Endothelial cell of hepatic sinusoid (primary cell): Measurements from ENCODE around the gene UNCX.
"Not testable (repeated sequence)": the region's sequence is repeated elsewhere in the genome, so short reads cannot be mapped to it uniquely, and the experiment has no call there.

Experiments
- in situ Hi-C: cut with HindIII; loops from 2 replicates; pipeline ENCODE4 v1.10.0; 2017; ENCODE audit warnings: low sequenced_read_pairs

UNCX gene

DNA sequence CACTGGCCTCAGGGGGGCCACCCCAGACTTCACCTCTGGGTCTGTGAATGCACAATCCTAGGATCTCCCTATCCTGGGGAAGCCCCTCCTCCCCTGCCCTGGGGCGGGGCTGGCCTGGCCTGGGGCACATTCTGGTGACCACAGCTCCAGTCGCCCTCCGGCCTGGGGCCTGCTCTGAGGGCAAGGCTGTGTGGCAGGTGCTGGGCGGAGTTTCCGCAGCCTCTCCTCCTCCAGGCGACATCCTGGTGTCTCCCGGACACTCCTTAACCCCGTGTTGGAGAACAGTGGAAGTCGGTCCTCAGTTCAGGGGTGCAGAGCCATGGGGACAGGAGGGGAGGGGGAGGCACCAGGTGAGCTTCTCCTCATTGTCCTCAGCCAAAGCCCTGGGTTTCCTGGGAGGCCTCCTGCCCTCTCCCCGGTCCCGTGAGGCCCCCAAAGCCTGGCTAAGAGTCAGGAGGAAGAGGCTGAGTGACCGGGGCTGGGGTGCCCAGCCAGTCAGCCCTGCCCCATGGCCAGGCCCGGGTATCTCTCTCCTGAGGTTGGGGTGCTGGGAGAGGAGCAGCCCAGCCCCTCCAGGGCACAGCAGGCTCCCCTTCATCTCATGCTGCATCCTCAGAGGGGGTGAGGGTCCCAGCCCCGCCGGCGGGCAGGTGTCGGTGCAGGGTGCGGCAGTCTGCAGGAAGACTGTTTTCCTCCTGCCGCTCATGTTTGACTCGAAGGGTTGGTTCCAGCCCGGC, 22.6 kb downstream of the UNCX start:
- in situ Hi-C loops = no loop called here

GRCh38 chr7:1255817-1256340, 23.2 kb downstream of the UNCX start:
- in situ Hi-C loops = no loop called here

- in situ Hi-C loops = no loop called here
Measured at GRCh38 chr7:1256621-1257020, 23.9 kb downstream of the UNCX start.

GRCh38 chr7:1257221-1257620, 24.5 kb downstream of the UNCX start:
- in situ Hi-C loops = no loop called here

DNA sequence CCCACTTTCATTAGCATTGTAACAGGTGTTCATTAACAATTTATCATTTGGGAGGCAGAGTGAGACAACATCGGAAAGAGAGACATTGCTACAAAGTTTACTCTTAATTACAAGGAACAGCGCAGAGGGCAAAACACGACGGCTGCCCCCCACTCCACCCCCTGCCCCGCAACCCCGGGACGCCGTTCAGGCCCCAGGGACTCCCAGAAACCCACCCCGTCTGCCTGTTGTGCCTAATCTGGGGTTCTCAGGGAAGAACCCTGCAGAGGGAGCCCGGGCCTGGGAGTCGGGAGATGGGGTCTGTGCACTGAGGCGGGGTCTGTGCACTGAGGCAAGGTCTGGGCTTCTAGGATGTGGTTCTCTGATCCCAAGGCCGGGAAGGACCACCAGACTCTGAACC, 25.2 kb downstream of the UNCX start:
- in situ Hi-C loops = no loop called here

DNA sequence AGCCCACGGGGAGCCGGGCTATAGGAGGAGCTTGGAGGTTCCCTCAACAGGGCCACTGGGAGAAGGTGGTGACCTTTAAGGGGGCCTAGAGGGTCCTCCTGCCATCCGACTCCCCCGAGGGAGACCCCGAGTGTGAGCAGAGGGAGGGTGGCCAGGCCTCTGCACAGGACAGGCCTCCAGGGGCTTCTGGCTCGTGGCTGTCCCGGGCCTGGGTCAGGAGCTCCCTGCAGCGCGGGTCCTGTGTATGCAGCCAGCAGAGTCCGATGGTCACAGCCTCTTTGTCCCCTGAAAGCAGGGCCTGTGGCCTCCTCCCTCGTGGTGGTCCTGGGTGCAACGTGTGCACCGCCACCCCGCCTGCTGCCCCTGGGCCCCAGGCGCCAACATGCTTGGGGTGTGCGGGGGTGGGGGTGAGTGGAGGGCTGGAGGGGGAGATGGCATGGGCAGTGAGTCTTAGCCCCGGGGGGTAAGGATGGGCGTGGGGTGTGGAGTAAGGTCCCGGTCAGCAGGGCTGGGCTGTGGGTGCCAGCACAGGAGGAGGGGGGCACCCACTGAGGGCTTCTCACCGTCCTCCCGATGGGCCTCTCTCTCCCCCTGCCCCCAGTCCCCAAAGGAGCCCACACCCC, 27.1 kb downstream of the UNCX start:
- in situ Hi-C loops = no loop called here

DNA sequence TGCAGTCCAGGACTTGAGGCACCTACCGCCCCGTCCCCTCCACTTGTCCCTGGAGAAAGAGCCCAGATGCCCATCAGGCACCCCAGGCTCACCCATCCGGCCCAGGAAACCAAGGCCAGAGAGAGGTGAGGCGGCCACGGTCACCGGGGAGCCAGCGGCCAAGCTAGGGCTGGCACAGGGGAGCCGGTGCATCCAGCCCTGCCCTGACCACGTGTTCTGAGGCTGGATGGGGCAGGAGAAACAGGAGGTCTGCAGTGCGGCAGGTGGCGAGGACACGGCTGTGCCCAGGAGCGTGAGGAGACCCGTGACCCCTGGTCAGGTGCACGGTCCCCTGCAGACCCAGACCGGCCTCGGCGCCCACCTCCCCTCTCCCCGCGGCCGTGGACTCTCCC, 27.6 kb downstream of the UNCX start:
- in situ Hi-C loops = no loop called here

- in situ Hi-C loops = not testable (repeated sequence)
Measured at GRCh38 chr7:1261036-1261435, 28.4 kb downstream of the UNCX start.

GRCh38 chr7:1262441-1262840, 29.8 kb downstream of the UNCX start:
- in situ Hi-C loops = no loop called here

- in situ Hi-C loops = no loop called here
Measured at GRCh38 chr7:1263391-1263951, 30.8 kb downstream of the UNCX start.

- in situ Hi-C loops = no loop called here
Measured at GRCh38 chr7:1264345-1265280, 31.9 kb downstream of the UNCX start.

DNA sequence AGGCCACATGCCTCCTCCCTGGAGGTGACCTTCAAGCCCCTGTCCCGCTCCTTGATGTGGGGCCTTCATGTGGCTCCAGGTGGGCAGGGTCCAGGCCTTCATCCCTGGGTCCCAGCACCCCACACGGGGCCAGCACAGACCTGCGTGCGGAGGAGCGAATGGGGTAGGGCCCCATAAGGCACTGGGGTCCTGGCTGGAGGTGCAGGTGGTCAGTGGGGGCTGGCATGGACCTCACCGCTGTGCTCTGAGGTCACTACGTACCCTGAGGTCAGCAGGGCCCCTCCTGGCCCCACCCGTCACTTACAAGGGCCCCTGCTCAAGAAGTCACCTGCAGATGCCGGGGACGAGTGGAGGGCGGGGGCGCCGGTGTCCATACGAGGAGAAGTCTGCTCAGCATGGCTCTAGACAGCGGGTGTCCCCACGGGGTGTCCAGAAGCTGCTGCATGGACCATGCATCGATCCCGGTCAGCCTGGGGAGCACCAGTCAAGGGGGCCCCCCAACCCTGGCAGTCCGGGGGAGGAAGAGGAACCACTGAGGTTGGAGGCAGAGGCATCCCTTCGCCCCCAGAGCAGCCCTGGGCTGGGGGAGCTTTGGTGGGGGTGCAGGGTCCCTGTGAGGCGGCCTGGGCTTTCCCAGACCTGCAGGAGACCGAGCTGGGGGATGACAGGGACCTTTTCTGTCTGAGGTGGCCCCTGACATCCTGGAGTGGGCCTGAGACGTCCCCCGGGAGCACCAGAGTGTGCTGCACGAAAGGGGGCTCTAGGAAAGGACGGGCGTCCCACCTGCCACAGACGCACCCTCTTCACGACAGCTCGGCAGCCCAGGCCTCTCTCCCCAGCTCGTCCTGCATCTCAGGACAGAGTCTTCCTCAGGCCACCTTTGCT, 34.6 kb downstream of the UNCX start:
- in situ Hi-C loops = no loop called here

GRCh38 chr7:1268076-1268815, 35.6 kb downstream of the UNCX start:
- in situ Hi-C loops = no loop called here

- in situ Hi-C loops = no loop called here
Measured at GRCh38 chr7:1268866-1269265, 36.2 kb downstream of the UNCX start.

- in situ Hi-C loops = no loop called here
Measured at GRCh38 chr7:1269336-1269890, 36.7 kb downstream of the UNCX start.

- in situ Hi-C loops = no loop called here
Measured at GRCh38 chr7:1270181-1270580, 37.5 kb downstream of the UNCX start.

DNA sequence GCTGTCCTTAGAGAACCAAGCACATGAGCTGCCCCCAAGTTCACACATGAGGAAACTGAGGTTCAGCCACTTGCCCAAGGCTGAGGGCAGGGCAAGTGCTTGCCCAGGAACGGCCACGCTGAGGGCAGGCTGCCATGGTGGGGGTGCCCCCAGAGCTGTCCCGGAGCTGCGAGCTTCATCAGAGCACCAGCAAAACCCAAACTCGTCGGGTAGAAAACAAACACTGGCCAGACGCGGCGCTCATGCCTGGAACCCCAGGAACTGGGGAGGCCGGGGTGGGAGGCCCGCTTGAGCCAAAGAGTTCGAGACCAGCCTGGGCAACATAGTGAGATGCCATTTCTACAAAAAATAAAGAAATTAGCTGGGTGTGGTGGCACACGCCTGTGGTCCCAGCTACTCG, 38.4 kb downstream of the UNCX start:
- in situ Hi-C loops = no loop called here

DNA sequence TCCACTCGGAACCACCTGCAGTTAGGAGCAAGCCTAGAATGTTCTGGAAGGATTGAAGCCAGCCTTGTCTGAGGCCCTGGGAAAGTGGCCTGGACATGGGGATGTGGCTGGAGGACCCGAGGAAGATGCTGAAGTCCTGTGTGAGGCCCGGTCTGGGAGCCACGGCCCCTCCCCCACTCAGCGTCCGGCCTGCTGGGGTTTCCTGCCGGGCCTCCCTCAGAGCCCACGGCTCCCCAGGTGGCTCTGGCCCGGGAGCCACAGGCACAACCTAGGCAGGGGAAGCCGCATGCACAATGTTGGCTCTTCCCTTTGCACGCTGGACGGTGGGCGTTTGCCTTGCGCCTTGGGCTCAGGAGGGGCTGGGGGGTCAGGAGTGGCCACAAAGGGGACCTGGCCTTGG, 39.0 kb downstream of the UNCX start:
- in situ Hi-C loops = no loop called here

GRCh38 chr7:1272136-1272535, 39.5 kb downstream of the UNCX start:
- in situ Hi-C loops = not testable (repeated sequence)
